GM19468 (cell line): ENCODE measurements around the gene SIRPG.
"Not testable (repeated sequence)": the region's sequence is repeated elsewhere in the genome, so short reads cannot be mapped to it uniquely, and the experiment has no call there.

Source experiments
- ATAC-seq: cut with Tn5 transposase; IDR thresholded peaks from one replicate; pipeline ENCODE4 v1.9.1; 2021; ENCODE audit warnings: mild to moderate bottlenecking, moderate library complexity, moderate number of reproducible peaks; ENCODE audit not compliant: unreplicated experiment; ENCODE audit errors: extremely low read depth

Gene SIRPG

DNA sequence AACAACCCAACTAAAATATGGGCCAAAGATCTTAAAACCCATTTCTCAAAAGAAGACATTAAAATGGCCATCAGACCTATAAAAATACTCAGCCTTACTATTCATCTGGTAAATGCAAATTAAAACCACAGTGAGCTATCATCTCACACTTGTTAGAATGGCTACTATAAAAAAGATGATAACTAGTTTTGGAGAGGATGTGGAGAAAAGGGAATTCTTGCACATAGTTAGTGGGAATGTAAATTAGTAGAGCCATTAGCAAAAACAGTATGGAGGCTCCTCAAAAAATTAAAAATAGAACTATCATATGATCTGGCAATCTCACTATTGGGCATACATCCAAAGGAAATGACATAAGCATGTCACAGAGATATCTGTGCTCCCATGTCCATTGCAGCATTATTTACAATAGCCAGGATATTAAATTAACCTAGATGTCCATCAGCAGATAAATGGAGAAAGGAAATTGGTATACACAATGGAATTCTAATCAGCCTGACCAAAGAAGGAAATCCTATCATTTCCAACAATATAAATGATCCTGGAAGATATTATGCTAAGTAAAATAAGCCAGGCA, 40.6 kb downstream of the SIRPG start:
- ATAC-seq = no peak

DNA sequence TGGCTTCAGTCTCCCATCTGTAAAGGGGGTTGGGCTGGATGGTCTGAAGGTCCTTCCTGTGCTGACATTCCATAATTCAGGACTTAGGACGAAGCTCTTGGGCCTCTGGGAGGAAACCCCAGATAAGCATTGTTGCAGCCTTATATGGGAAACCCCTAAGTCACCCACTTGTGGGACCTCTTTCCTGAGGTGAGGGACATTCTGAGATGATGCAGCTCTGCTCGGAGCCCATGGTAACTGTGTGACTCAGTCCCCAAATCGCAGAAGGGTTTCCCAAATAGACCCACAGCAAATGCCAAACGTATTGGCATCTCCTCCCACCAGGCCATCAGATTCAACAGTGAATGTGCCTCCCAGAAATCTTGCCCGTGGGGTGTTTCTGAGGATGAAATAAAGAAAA, 47.2 kb downstream of the SIRPG start:
- not testable (repeated sequence) for ATAC-seq

DNA sequence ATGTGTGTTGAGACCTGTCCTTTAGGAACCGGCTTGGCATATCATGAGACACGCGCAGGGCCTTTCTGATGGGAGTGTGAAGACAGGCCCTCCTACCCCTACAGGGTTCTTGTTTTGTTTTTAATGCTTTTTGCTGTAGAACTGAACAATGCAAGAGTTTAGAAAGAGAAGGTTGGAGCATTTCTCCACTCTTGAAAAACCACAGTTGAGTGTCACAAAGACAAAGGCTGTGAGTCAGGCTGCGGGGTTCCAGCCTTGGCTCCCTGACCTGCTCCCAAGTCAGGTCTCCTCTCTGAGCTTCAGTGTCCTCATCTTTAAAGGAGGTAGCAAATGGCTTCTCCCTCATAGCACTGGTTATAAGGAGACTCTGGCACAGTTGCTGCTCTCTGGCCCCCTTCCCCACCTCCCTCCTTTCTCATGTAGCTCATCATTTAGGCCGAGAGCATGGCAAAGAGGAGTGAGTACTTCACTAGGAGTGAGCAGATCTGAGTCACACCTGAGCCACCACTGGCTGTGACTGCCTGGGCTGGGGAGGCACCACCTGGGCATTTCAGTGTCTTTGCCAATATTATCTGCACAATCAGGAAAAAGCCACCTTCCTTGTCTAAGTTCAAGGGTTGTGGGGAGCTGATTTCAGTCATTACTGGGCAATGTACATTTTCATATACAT, 48.8 kb downstream of the SIRPG start:
- not testable (repeated sequence) for ATAC-seq

GRCh38 chr20:1600736-1601135, 56.8 kb downstream of the SIRPG start:
- ATAC-seq = no peak

DNA sequence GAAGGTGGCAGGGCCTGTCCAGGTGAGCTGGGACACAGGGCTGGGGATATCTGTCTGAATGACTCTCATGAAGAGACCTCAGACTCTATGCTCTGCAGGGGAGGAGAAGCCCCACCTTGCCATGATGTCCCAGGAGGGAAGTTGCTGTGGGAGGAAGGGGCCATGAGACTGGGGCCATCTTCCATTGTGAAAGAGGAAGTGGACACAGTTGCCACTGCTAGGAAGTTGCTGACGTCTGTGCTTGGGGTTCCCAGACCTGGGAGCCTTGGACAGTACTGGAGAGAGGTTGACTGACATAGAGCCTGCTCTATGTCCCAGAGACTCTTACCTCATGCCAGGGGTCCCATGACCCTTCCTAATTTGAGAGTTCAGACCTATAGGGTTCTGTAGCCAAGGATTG, 62.2 kb downstream of the SIRPG start:
- no peak for ATAC-seq

GRCh38 chr20:1588533-1589460, 68.8 kb downstream of the SIRPG start:
- no peak for ATAC-seq

DNA sequence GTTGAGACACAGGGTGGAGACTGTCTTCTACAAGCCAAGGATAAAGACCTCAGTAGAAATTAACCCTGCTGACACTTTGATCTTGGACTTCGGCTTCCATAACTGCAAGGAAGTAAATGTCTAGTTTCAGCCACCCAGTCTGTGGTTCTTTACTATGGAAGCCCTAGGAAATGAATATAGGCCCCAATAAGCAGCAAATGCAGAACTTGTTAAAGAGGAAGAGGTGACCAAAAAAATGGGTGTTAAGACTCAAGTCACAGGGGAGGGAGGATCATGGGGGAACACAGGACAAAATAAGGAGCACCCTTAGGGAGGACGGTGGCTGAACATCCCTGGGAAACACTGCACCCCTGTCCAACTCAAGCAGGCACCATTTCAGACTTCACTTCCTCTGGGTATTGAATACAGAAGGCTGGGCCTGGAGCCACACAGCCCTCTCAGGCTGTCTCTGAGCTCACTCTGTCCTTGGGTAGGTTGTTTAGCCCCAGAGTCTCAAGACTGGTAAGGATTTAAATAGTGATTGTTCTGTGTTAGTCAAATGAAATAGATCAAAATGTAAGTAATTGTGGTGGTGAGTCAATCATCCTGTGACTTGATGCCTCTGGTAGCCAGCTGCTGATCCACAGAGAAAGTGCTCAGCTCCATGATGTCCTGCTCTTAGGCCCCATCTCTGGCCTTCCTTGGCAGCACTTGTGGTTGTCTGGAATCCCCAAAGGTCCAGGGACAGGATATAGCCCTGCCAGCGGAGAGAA, 69.6 kb downstream of the SIRPG start:
- no peak for ATAC-seq

GRCh38 chr20:1579488-1579887, 78.1 kb downstream of the SIRPG start:
- ATAC-seq = no peak
